GM21526 (cell line): ENCODE results near the gene OSBPL2.

ENCODE experiments used
- ATAC-seq: cut with Tn5 transposase; IDR thresholded peaks from one replicate; pipeline ENCODE4 v1.9.1; 2021; ENCODE audit warnings: moderate library complexity; ENCODE audit not compliant: unreplicated experiment, low FRiP score

Gene OSBPL2

DNA sequence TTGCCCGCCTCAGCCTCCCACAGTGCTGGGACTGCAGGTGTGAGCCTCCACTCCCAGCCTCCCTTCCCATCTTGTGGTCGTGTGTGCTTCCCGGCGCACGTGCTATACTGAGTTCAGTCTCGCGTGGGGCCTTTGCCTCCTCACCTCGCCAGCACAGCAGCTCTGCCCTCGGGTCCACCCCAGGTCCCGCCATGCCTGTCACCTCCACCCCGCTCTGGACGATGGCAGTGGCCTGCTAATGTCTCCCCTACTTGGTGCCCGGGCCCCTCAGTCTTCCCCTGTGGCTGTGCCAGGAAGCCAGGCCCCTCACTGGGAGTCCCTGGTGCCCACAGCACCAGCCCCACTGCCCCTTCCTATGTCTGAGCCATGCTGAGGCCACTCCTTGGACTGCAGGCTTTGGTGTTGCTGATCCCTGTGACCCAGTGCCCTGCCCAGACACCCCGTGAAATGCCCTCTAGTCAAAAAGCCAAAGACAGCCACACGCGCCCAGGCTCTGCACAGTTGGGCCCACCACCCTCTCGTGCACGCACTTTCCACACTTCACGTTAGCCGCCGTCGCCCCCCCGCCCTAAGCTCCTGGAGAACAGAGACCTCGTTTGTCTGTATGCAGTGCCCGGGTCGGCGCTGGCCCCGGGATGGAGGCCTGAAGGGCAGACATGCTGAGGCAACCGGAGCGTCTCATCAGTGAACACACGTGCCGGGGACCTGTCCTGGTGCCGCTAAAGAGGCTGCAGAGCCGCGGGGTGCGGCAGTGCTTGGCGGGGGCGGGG, 32.5 kb upstream of the OSBPL2 start:
- ATAC-seq: no peak

DNA sequence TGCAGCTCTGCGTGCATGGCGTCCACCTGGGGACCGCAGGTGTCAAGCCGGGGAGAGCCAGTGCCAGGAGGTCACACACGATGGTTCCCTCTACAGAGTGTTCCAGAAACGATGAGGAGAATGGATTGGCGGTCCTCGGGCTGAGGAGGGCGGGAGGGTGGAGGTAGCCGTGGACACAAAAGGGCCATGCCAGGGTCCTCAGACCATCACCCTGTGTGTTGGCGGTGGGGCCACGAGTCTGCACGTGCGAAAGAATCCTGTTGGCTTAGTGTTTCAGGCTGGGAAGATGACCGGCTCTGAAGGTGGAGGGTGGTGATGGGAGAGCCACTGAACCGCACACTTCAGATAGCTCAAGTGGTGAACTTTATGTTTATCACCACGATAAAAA, 31.9 kb upstream of the OSBPL2 start:
- ATAC-seq: no peak

DNA sequence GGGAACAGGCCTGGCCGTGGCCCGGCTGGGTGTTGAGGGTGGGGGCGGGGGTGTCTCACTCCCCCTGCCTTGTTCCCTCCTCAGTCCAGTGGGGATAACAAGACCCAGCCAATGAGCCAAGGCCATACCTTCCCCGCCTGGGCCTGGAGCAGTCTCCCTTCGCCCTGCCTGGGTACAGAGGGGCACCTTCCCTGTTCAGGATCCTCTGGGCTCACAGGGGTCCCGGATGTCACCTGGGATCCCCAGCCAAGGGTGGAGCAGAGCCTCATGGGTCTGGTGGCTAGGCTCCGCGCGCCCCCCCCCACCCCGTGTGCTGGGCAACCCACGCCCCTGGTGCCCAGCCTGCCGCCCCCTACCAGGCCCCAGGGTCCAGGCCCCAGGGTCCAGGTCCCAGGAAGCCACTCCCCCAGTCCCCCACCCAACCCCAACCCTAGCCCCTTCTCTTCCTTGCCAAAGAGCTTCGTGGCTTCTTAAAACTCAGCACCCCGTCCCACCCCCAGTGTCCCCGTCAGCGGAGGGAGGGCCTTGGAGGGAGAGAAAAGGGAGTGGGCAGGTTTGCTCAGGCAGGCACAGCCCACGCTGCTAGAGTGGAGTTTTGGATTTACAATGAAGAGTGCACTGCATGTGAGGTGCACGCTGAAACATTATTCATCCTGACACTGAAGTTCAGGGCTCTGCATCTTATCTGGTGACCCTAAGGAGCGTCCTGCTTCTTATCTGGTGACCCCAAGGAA, 30.1 kb upstream of the OSBPL2 start:
- no peak for ATAC-seq

DNA sequence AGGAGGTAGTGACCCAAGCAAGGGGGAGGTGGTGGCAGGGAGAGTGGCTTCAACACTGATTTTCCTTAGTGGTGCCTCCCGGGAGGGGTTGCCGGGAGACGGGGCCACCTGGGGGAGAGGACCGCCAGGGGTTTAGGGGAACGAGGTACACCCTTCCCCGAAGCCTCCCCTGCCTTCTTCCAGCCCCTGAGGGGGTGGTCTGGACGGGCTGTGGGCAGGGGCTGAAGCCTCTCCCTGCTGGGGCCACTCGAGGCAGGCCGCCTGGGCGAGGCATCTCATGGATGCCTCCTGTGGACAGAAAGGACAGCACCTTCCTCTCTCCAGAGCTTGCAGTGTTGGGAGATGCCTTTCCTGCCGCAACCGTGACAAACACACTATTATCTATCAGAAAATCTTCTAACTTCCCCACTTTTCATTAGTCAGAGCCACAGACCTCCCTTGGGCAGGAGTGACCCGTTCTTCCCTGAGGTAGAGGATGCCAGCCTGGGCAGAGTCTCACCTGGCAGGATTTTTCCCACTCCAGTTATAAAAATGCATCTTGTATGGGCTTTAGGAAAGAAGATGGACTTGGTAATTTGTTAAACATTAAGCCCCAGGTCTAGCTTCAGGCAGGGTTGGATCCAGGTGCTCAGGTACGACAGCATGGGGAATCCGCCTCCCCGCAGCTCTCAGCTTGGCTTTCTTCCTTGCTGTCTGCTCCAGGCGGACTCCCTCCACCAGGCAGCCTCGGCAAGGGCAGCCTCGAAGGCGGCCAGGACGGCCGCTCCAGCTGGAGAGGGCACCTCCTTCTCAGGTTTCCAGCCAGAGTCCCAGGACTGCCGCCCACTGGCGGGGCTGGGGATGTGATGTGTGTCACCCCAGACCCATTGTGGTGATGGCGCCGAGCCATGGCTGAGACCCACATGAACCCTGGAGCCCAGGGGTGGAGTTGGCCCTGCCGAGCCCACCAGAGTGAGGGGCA, 29.2 kb upstream of the OSBPL2 start:
- no peak for ATAC-seq

DNA sequence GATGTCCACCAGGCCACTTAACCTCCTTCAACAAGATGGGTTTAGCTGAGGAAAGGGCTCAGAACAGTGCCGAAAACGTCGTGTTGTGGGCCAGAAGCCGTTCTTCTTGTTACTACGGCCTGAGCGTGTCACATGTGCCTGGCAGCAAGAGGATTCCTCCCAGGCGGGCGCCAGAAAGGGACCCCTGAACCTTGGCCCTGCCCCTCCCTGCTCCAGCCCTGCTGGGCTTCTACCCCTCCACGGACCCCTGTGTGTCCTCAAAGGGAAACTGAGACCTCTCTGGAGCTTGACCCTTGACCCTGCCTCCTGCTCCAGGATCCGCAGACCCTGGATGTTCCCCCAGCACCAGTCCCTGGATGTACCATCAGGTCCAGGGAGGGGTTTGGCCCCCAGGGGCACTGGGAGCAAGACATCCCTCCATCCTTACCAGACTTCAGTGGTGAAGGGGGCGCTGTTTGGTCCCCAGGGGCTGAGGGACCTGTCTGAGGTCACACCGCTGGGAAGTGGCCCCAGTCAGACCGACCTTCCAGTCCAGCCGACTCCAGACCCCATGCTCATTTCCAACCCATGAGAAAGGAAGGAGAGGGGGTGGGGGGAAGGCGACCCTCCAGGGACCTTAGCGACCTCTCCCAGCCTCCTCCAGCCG, 28.3 kb upstream of the OSBPL2 start:
- ATAC-seq: no peak

DNA sequence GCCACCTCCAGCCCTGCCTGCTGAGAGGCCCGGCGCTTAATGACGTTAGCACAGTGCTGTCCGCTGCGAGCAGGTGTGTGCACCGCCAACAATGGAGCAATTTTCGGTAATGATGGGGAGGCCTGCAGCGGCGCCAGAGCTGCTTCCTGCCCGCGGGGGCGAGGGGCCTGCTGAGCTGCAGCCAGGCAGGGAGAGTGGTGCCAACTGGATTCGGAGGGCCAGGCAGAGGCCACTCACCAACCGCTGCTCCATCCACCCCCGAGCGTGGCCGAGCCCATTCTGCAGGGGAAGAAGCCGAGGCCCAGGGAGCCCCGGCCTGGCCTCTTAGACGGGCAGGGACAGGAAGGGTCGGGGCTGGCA, 27.8 kb upstream of the OSBPL2 start:
- ATAC-seq: no peak

DNA sequence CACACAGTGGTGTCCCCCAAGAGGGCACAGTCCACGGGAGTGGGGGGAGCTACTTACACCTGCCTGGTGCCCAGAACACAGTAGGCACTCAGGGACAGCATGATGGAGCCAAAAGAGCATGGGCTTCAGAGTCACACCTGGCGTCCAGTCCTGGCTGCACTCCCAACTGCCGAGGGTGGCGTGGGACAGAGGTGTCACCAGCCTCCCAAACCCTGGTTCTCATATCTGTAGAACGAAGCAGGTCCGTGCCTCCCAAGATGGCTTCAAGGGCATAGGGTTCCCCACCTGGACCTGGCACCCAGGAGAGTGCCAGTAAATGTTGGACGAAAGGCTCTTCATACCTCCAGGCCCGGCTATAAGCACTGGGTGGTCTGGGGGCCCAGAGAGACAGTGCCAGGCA, 27.1 kb upstream of the OSBPL2 start:
- no peak for ATAC-seq

DNA sequence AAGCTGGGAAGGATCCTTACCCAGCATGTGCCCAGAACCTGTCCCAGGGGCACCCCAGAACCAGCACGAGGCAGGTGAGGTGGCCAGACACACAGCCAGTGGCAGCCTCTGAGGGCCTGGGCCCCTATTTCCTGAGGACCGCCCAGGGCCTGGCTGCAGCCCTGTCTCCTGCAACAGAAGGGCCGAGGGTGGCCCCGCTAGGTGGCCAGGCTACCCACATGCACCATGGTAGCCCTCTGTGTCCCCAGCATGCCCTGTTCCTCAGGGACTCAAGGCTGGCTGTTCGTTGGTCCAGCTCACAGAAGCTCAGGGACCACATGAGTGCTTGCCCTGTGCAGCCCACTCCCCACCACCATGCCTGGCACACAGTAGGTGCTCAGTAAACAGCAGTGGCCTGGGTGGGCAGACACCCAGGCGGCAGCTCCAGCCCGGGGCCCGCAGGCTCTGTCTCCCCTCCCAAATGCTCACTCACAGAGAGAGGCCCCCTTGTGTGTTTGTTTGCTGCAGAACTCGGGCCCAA, 26.5 kb upstream of the OSBPL2 start:
- ATAC-seq: no peak

DNA sequence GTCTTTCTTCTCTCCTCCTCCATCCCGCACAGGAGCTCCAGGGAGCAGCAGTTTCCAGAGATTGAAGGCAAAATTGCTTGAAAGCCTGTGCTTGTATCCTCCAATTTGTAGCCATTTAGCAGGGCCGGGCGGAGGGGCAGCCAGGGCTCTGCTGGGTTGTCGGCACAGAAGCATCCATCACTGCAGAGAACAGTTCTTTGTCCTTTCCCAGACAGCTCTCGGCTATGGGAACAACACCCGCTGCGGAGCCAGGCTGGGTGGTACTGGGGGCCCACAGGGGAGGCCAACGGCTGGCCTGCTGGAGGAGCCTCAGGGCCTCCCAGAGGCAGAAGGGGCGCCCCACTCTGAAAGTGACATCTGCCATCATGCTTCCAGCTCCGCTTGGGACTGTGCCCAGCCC, 26.0 kb upstream of the OSBPL2 start:
- ATAC-seq: no peak

DNA sequence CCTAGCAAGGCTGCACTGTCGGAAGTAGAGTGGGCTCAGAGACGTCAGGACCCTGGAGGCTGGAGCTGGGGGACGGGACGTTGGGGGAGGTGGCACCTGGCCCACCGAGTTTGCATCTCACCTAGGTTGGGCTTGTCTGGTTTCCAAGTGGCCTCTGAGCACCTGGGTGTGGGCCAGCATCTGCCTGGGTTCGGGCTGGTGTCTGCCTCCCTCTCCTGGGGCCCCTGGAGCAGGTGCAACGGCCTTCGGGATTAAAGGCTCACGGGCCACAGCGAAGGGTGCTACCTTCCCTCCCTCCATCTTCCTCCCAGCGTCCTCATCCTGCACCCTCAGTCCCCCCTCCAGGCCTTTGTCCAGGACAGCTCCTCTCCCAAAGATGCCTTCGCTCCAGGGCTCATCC, 24.3 kb upstream of the OSBPL2 start:
- ATAC-seq: no peak

DNA sequence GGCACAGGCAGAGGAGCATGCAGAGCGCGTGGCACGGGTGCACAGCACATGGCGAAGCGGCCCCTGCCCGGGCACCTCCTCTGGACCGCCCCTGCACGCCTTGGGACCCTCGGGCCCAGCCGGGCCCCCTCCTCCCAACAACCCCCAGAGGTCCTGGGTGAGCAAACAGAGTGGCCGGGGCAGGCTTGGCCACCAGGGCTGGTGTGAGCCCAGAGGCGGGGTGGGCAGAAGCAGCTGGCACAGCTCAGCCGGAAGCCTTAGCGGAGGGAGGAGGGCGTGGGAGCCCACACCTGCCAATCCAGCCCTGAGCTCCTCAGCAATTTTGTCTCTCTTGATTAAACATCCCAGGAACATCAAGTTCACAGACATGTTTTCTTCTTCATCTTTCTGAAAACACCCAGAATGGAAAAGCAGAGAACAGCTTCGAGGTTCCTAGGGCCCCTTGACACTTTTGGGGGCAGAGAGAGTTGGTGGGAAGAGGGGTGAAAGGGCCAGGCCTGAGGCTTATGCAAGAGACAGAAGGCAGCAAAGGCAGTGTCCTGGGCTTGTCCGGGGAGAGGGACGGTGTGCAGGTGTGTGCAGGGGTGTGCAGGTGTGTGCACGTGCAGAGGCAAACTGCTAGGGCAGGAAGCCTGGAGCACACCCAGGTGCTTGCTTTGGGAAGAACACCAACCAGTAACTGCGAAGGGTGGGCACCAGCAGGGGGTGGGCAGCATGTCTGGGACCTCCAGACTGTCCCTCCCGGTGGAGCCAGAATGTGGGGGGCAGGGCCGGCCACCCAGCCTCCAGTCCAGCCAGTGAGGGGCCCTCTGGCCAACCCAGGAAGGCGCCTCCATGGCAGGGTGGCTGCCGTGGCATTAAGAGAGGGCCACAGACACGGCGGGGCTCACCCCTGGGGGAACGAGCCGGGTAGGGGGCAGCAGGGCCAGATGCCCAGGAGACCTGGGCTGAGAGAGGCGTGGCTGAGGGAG, 23.0 kb upstream of the OSBPL2 start:
- ATAC-seq: no peak

DNA sequence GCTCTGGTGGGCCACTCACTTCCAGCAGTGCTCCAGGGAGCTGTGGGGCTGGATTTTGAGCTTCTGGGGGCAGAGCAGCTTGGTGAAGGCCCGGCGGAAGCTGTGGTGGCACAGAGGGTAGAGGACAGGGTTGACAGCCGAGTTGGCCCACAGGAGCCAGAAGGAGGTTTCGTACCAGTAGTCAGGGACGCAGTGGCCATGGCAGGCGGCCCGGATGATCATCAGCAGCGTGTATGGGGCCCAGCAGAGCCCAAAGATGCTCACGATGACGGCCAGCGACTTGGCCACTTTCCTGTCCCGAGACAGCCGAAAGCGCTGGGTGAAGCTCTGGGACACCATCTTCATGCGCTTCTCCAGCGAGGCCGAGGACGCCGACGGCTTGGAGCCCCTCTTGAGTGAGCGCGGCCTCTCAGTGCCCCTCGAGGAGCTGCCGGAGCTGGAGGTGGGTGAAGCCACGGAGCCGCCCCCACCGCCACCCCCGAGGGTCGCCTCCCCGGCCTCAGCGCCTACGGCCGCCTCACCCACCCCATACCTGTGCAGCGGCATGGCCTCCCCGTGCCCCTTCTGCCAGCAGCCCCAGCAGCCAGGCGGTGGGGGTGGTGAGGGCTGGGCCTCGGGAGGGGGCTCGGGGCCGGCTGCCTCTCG, 22.2 kb upstream of the OSBPL2 start:
- no peak for ATAC-seq

DNA sequence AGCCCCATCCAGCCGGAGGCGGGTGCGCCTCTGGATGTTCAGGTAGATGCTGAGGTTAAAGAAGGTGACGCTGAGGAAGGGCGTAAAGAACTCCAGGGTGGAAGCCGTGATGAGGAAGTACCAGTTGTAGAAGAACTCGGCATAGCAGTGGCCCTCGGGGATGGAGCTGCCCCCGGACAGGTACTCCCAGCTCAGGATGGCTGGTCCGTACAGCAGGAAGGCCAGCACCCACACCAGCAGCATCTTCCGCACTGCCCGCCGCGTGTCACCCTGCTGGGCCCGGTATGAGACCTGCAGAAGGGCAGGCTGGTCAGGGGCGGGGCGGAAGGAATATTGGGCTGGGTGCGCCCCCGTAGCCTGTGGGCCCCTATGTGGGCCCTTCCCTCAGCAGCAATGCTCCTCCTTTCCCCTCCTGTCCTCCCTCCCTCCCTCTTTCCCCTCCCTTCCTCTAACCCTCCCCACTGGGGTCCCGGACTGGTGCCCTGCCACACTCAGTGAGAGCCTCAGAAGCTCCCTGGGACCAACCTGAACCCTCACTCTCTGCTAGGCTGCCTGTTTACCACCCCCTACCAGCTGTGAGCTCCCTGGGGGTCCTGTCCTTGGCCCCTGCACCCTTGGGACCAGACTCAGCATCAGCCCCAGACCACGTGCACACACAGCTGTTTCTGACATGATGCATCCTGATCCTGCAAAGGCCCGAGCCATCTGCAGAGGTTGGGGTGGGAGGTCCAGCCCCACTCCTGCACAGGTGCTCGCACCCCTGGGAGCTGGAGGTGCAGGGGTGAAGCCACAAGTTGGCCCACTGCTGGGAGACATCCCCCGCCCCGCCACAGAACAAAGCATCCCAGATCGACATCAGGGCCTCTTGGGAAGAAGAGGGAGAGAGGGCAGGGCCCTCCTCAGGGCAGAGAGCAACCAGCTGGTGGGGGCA, 21.4 kb upstream of the OSBPL2 start:
- ATAC-seq: no peak

DNA sequence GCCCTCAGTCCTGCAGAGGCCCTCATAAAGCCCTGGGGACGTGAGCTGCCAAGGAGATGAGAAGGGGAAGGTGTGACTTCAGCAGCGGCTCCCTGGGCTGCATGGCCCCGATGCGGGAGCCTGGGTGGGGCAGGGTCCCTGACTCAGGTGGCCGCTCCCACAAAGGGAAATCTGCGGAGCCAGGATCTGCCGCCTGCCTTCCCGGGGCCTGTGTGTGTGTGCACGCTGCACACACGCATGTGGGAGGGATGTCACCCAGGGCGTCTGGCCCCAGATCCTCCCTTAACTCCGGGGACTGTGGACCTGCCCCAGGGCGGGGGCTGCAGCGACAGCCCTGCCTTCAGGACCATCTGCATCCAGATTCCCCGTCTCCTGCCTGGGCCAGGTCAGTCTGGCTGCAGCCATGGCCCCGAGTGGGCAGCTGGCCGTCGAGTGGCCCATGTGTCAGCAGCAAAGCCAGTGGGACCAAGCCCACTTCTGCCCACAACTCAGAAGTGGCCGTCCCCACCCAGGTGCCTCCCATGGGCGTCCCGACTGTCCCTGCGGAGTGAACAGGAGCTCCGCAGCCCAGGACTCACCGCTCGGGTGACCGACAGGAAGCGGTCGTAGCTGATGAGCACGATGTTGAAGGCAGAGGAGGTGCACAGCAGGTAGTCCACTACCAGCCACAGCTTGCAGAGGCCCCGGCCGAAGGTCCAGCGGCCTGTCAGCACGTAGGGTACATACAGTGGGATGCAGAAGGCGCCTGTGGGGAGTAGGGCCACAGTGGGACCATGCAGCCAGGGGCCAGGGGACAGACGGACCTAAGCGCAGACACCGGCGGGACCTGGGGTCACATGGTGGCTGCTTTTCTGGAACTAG, 20.2 kb upstream of the OSBPL2 start:
- ATAC-seq: no peak

DNA sequence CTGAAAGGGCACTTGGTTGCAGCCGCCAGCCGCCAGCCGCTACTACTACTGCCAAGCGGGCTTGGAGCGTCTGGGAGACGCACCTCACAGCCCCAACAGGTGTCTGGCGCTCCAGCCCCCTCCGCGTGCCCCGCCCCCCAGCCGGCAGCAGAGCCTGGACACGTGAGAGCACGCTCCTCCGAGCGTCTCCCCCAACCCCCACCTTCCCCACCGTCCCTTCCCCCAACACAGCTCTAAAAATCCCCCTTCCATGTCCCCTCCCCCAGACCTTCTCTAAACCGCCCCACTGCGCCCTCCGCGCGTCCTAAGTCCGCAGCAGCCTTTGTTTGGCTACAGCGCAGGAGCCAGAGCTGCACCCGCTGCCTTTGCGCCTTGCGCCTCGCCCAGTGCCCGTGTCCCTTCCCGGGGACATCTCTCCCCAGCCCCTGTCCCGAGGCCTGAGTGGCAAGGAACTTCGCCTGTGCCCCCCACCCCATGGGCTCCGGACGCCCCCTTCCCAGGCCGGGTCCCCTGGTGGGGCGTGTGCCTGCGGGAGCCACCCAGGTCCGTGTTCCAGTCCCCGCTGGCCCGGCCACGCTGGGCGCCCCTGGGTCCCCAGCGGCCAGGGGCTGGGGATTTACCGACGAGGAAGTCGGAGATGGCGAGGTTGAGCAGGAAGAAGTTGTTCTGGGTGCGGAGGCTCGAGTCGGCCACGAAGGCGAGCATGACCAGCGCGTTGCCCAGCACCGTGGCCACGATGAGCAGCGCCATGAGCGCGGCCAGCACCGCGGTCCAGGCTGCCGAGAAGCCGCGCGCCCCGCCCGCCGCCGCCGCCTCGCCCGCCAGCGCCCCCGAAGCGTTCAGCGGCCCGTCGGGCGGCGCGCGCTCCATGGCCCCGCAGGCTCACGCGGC, 19.0 kb upstream of the OSBPL2 start:
- no peak for ATAC-seq
